ENCODE measurements around the gene PCDHGC4. TPM values are rescaled to one million over a fixed set of nuclear protein-coding genes. Genes with fewer than 3 reads are reported as not detected.

PCDHGC4 gene
- total RNA-seq, 4 donors from 2014 or later: 1.5 to 4.1 (median 3.5) TPM

- peak; percentile 21 for ATAC-seq (ENCODE audit: low FRiP score)
- no peak for TF ChIP-seq CTCF (IDR thresholded peaks at IDR 0.05)
- no peak for DNase-seq (ENCODE audit: low spot score)
These were observed 43.6 kb downstream of the PCDHGC4 start for GRCh38 chr5:141528291-141528984.

GRCh38 chr5:141529002-141529401 lies 44.2 kb downstream of the PCDHGC4 start:
- DNase-seq (ENCODE audit: low spot score): no peak
- no peak for TF ChIP-seq CTCF (IDR thresholded peaks at IDR 0.05)
- ATAC-seq (ENCODE audit: low FRiP score): peak; percentile 66

GRCh38 chr5:141529873-141530272 lies 45.0 kb downstream of the PCDHGC4 start:
- TF ChIP-seq CTCF (IDR thresholded peaks at IDR 0.05): no peak
- ATAC-seq (ENCODE audit: low FRiP score): no peak
- no peak for DNase-seq (ENCODE audit: low spot score)

- ATAC-seq (ENCODE audit: low FRiP score) (no peak), DNase-seq (ENCODE audit: low spot score) (no peak)
- TF ChIP-seq CTCF (IDR thresholded peaks at IDR 0.05): no peak
These were observed 47.9 kb downstream of the PCDHGC4 start for GRCh38 chr5:141532726-141533125.

- TF ChIP-seq CTCF (IDR thresholded peaks at IDR 0.05): no peak
These were observed 49.1 kb downstream of the PCDHGC4 start for GRCh38 chr5:141533897-141534296.

GRCh38 chr5:141534492-141535213 lies 49.8 kb downstream of the PCDHGC4 start:
- TF ChIP-seq CTCF (IDR thresholded peaks at IDR 0.05): no peak
- ATAC-seq (ENCODE audit: low FRiP score): no peak
- no peak for DNase-seq (ENCODE audit: low spot score)

More at GRCh38 chr5:141533897-141534296, 49.1 kb downstream of the PCDHGC4 start:
- ATAC-seq (ENCODE audit: low FRiP score) (no peak), DNase-seq (ENCODE audit: low spot score) (no peak)

Other genes with a start within 250 kb of the PCDHGC4 start
- gene PCDHB15, start 239.6 kb upstream of the PCDHGC4 start, total RNA-seq: 1 to 10 TPM; 2.0 to 6.0 (median 3.3) TPM
- 1 to 10 TPM in 1 of 4 donors, under 1 TPM in 1, not detected in 2; 0.46 to 2.0 TPM for gene SLC25A2, start 181.0 kb upstream of the PCDHGC4 start, total RNA-seq
- gene TAF7, start 164.2 kb upstream of the PCDHGC4 start, total RNA-seq: 10 to 100 TPM; 43.7 to 57.8 (median 52.5) TPM
- gene PCDHGA1, start 154.5 kb upstream of the PCDHGC4 start, total RNA-seq: 1 to 10 TPM in 1 of 4 donors, under 1 TPM in 3; 0.12 to 2.2 (median 0.59) TPM
- gene PCDHGA2, start 146.3 kb upstream of the PCDHGC4 start, total RNA-seq: 1 to 10 TPM; 2.0 to 6.6 (median 4.0) TPM
- gene PCDHGA3, start 141.2 kb upstream of the PCDHGC4 start, total RNA-seq: 1 to 10 TPM; 2.3 to 6.3 (median 2.8) TPM
- 1 to 10 TPM; 1.4 to 6.0 (median 2.2) TPM for gene PCDHGB1, start 134.9 kb upstream of the PCDHGC4 start, total RNA-seq
- 1 to 10 TPM; 2.6 to 9.0 (median 3.9) TPM for gene PCDHGA4, start 130.0 kb upstream of the PCDHGC4 start, total RNA-seq
- 10 to 100 TPM in 1 of 4 donors, 1 to 10 TPM in 3; 2.5 to 15.3 (median 4.4) TPM for gene PCDHGB2, start 125.0 kb upstream of the PCDHGC4 start, total RNA-seq
- 10 to 100 TPM in 1 of 4 donors, 1 to 10 TPM in 3; 2.0 to 14.5 (median 3.3) TPM for gene PCDHGA5, start 120.9 kb upstream of the PCDHGC4 start, total RNA-seq
- gene PCDHGB3, start 114.8 kb upstream of the PCDHGC4 start, total RNA-seq: 10 to 100 TPM in 1 of 4 donors, 1 to 10 TPM in 3; 2.5 to 13.2 (median 3.9) TPM
- 1 to 10 TPM; 3.0 to 6.9 (median 4.6) TPM for gene PCDHGA6, start 111.1 kb upstream of the PCDHGC4 start, total RNA-seq
- 1 to 10 TPM; 1.1 to 9.0 (median 3.6) TPM for gene PCDHGA7, start 102.3 kb upstream of the PCDHGC4 start, total RNA-seq
- 10 to 100 TPM in 1 of 4 donors, 1 to 10 TPM in 3; 2.4 to 14.5 (median 6.1) TPM for gene PCDHGB4, start 97.3 kb upstream of the PCDHGC4 start, total RNA-seq
- 1 to 10 TPM in 3 of 4 donors, under 1 TPM in 1; 0.72 to 7.4 (median 2.2) TPM for gene PCDHGA8, start 92.4 kb upstream of the PCDHGC4 start, total RNA-seq
- gene PCDHGB5, start 87.1 kb upstream of the PCDHGC4 start, total RNA-seq: 10 to 100 TPM in 1 of 4 donors, 1 to 10 TPM in 3; 6.5 to 18.8 (median 8.9) TPM
- gene PCDHGA9, start 82.3 kb upstream of the PCDHGC4 start, total RNA-seq: 10 to 100 TPM in 1 of 4 donors, 1 to 10 TPM in 3; 5.0 to 14.8 (median 7.3) TPM
- 10 to 100 TPM in 1 of 4 donors, 1 to 10 TPM in 3; 4.2 to 12.6 (median 6.5) TPM for gene PCDHGB6, start 77.0 kb upstream of the PCDHGC4 start, total RNA-seq
- 10 to 100 TPM in 1 of 4 donors, 1 to 10 TPM in 3; 5.5 to 14.0 (median 6.8) TPM for gene PCDHGA10, start 72.0 kb upstream of the PCDHGC4 start, total RNA-seq
- 10 to 100 TPM in 2 of 4 donors, 1 to 10 TPM in 2; 7.8 to 25.2 (median 10.2) TPM for gene PCDHGB7, start 67.4 kb upstream of the PCDHGC4 start, total RNA-seq
- gene PCDHGA11, start 64.0 kb upstream of the PCDHGC4 start, total RNA-seq: 10 to 100 TPM in 1 of 4 donors, 1 to 10 TPM in 3; 3.1 to 12.1 (median 5.3) TPM
- gene PCDHGA12, start 54.5 kb upstream of the PCDHGC4 start, total RNA-seq: 10 to 100 TPM in 3 of 4 donors, 1 to 10 TPM in 1; 7.5 to 18.4 (median 14.2) TPM
- gene PCDHGC3, start 9.1 kb upstream of the PCDHGC4 start, total RNA-seq: 10 to 100 TPM; 34.8 to 83.1 (median 41.9) TPM
- 1 to 10 TPM; 1.1 to 3.2 (median 2.1) TPM for gene PCDHGC5, start 4.1 kb downstream of the PCDHGC4 start, total RNA-seq
- gene DIAPH1, start 134.0 kb downstream of the PCDHGC4 start, total RNA-seq: 10 to 100 TPM; 35.5 to 93.2 (median 47.9) TPM
- gene HDAC3, start 151.8 kb downstream of the PCDHGC4 start, total RNA-seq: 10 to 100 TPM; 31.5 to 50.6 (median 38.5) TPM
- gene RELL2, start 152.0 kb downstream of the PCDHGC4 start, total RNA-seq: 1 to 10 TPM; 1.0 to 4.3 (median 2.9) TPM
- gene FCHSD1, start 166.4 kb downstream of the PCDHGC4 start, total RNA-seq: 10 to 100 TPM; 11.2 to 19.7 (median 15.5) TPM
- gene ARAP3, start 197.2 kb downstream of the PCDHGC4 start, total RNA-seq: 10 to 100 TPM in 1 of 4 donors, 1 to 10 TPM in 3; 2.6 to 36.1 (median 9.1) TPM

Measured in omental fat pad (tissue), 4 donors.